GM19240 (cell line): ENCODE data around the gene HSPB6.

ENCODE experiments used
- DNase-seq: peaks from one replicate; pipeline ENCODE4 v3.0.0; 2011; ENCODE audit warnings: low spot score; ENCODE audit not compliant: insufficient read length

HSPB6 gene

GRCh38 chr19:35716801-35717664 lies 39.8 kb downstream of the HSPB6 start:
- DNase-seq, result peak; percentile 52

DNA sequence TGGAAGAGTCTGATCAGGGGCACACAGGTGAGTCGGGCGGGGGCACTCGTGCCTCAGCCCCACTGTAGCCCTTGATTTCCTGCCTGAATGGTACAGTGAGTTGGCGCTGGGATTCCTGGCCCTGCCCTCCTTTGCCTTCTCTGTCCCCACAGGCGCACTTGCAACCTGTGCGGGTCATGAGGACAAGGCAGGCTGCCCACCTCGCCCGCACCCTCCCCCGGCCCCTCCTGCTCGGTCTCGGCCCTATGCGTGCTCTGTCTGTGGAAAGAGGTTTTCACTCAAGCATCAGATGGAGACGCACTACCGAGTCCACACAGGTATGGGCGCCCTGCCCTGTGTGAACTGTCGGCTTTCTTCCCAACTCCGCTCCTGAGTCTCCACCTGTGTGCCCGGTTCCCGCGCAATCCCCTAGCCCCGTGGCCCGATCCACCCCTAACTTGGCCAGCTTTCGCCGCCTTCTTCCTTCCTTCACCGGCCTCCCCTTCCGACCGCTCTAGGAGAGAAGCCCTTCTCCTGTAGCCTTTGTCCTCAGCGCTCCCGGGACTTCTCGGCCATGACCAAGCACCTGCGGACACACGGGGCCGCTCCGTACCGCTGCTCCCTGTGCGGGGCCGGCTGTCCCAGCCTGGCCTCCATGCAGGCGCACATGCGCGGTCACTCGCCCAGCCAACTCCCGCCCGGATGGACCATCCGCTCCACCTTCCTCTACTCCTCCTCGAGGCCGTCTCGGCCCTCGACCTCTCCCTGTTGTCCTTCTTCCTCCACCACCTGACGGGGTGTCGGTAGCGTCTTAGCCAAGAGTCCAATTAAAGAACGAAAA lies 40.6 kb downstream of the HSPB6 start:
- DNase-seq, result no peak

DNA sequence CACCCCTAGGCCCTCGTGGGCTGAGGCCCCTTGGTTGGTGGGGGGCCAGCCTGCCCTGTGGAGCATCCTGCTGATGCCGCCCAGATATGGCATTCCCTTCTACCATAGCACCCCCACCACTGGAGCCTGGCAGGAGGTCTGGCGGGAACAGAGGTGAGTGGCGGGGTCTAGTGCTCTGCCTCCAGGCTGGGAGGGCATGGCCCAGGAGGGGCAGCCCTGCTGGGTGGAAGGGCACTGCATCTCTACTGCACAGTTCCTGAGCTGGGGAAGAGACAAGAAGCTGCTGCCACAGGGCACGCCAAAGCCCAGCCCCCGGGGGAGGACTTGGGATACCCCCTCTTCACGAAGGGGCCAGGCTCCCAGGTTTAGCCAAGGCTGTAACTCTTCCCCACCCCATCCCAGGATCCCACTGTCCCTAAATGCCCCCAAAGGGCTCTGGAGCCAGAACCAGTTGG lies 41.4 kb downstream of the HSPB6 start:
- DNase-seq, result no peak

GRCh38 chr19:35714601-35715354 lies 42.1 kb downstream of the HSPB6 start:
- no peak for DNase-seq

DNA sequence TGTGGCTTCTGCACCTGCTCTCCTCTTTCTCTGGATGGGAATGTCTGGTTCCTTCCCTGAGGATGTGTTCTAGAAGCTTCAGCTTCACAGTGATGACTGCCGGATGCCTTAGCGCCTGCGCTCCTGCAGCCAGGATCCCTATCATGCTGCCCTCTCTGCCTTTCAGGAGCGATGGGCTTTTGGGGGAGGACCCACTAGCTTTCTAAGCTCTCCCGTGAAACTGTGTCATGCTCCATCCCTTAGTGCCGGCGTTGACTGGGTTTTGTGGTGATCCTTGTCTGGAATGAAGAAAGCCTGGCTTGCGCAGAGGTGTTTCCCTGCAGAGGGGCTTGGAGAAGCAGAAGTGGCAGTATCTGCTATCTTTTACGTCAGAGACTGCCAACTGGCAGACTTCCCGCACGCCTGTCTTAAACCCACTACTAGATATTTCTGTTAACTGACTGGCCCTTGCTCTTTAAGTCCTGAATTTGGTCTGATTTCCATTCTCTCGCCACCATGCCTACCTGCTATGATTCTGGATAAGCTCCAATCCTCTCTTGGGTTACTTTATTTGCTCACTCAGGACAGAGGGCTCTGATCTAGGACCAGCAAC lies 42.8 kb downstream of the HSPB6 start:
- DNase-seq, result no peak

DNA sequence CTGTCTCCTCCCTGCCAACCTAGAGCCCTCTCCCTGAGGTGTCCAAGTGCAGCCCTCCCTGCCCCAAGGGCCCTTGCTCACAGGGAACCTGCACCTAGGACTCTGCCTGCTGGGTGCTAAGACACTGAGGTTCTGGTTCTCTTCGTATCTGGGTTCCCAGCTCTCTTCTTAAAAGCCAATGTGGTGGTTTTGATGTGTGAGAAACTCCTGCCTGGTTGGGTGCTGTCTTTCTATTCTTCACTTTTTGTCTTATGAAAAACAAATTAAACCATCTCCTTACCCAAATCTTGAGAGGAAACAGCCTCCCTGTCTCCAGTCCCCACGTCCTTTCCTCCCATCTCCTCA lies 43.4 kb downstream of the HSPB6 start:
- DNase-seq, result no peak

GRCh38 chr19:35712567-35713505 lies 44.0 kb downstream of the HSPB6 start:
- no peak for DNase-seq

DNA sequence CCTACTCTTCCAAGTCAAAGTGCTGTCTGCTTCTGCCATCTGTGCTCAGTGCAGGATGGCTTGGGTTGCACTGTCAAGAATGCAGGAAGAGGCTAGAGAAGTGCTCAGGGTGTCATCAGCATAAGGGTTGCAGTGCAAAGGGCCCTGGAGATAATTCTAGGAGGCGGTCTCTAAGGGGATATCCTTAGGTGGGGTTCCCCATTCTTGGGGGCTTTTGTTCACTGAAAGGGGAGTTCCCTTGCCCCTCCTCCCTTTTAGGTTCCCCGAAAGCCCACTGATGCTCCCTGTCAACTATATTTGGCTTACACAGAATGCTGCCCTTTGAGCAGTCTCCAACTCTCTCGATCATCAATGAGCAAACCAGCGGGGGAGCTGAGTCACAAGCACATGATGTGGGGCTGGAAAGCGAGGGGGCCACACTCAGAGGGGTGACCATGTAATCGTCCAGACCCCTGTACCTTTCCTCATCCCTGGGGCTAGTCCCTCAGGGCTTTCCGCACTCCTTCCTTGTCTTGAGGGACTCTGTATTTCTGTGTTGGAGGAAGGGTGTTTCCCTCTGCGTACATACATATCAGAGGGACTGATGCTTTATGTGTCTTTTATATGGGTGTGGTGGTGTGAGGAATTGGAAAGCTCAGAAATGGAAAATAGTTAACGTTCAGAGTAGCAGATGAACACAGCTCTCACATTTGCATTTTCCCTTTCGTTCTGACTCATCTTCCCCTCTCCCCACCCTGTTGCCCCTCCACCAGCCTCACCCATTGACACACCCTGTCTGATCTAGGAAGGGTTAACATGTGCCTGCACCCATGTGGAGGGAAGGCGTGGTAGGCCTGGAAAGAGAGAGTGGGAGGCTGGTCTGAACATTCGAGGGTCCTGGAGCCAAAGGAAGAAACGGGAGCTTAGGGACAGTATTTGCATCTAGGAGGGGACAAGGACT lies 45.8 kb downstream of the HSPB6 start:
- DNase-seq, result no peak

- DNase-seq, result no peak
Observed at GRCh38 chr19:35708391-35708790, 48.4 kb downstream of the HSPB6 start.
